Panc1 (cell line): Measurements from ENCODE around the gene PRKCZ. TPM values are rescaled to one million over a fixed set of nuclear protein-coding genes. Genes with fewer than 3 reads are reported as not detected.

Source experiments
- ATAC-seq: fragments of 200-7000 bp; cut with Tn5 transposase; 2 replicates; pipeline ENCODE4 v1.9.1; 2020; ENCODE audit warnings: mild to moderate bottlenecking, moderate library complexity
- BruUV-seq: library from RNA; stranded (reverse); fragments of 400-500 nt; replicated peaks from 2 replicates; lab custom pipeline; 2021; lab: Mats Ljungman, UMichigan
- CTCF ChIA-PET: fragments of 300-600 bp; sonication (Branson Sonifier 250); formaldehyde crosslinking; loops from one replicate; lab custom pipeline; 2022; ENCODE audit warnings: antibody characterized with exemption; lab: Charles Lee
- POLR2A ChIA-PET: fragments of 300-600 bp; sonication (Branson Sonifier 250); formaldehyde crosslinking; loops from one replicate; lab custom pipeline; 2022; ENCODE audit warnings: antibody characterized with exemption; lab: Charles Lee
- DNase-seq: peaks from one replicate; pipeline ENCODE4 v3.0.0-alpha.2; 2010; ENCODE audit warnings: low read depth, low spot score
- H3K27ac ChIP-seq: 2 replicates; pipeline ENCODE4 v1.5.1; 2011; ENCODE audit warnings: mild to moderate bottlenecking, low read length, inconsistent platforms
- H3K27me3 ChIP-seq: fragments of 200-500 bp; sonication (Bioruptor generic); 2 replicates; pipeline ENCODE4 v1.6.0; 2014; ENCODE audit warnings: low read length, inconsistent platforms; ENCODE audit not compliant: control insufficient read depth, insufficient read depth
- H3K36me3 ChIP-seq: fragments of 200-500 bp; sonication (Bioruptor generic); 2 replicates; pipeline ENCODE4 v1.5.1; 2014; ENCODE audit warnings: inconsistent platforms, mild to moderate bottlenecking, low read length, moderate library complexity; ENCODE audit not compliant: control insufficient read depth, insufficient read depth
- H3K4me1 ChIP-seq: 2 replicates; pipeline ENCODE4 v1.5.1; 2011; ENCODE audit warnings: inconsistent platforms, mild to moderate bottlenecking, low read length, moderate library complexity; ENCODE audit not compliant: control insufficient read depth, insufficient read depth
- H3K4me3 ChIP-seq, 2 experiments: 2 replicates each; pipeline ENCODE4 v1.5.1; 2011 to 2012; ENCODE audit warnings: low read depth in 2 of 2, low read length in 2 of 2, mild to moderate bottlenecking in 2 of 2, inconsistent platforms in 1 of 2, moderate library complexity in 1 of 2
- H3K9me3 ChIP-seq: fragments of 200-500 bp; sonication (Bioruptor generic); 2 replicates; pipeline ENCODE4 v1.5.1; 2014; ENCODE audit warnings: low read depth, mild to moderate bottlenecking, inconsistent platforms, low read length, moderate library complexity; ENCODE audit not compliant: control insufficient read depth, insufficient read depth
- POLR2AphosphoS5 ChIP-seq: IDR thresholded peaks from 2 replicates; pipeline ENCODE4 v1.6.1; 2012; ENCODE audit warnings: mild to moderate bottlenecking, low read depth, low read length, moderate library complexity
- SIN3A ChIP-seq: IDR thresholded peaks from 2 replicates; pipeline ENCODE4 v1.6.1; 2012; ENCODE audit warnings: low read depth, mild to moderate bottlenecking, low read length, moderate library complexity, borderline replicate concordance; ENCODE audit not compliant: insufficient read depth
- TCF7L2 ChIP-seq: IDR thresholded peaks from 2 replicates; pipeline ENCODE4 v1.6.1; 2011; ENCODE audit warnings: mild to moderate bottlenecking, low read depth, low read length, inconsistent platforms
- in situ Hi-C: cut with HindIII; loops from 2 replicates; pipeline ENCODE4 v1.10.0; 2016; ENCODE audit warnings: low sequenced_read_pairs, low pct_unique_long_range_greater_than_20kb
- intact Hi-C: fragments of 100-400 bp; cut with micrococcal nuclease; formaldehyde crosslinking; loops from one replicate; pipeline ENCODE4 v1.10.0; 2022; ENCODE audit not compliant: unreplicated experiment
- total RNA-seq: library from RNA; stranded (reverse); gene quantifications from one replicate; pipeline ENCODE4 v1.2.1, GENCODE V29; 2021; ENCODE audit not compliant: unreplicated experiment
- TF ChIP-seq, protein P1 (sequence below), 2 experiments: IDR thresholded peaks; 2 replicates each; pipeline ENCODE4 v1.6.1; 2011 to 2012; ENCODE audit warnings: low read depth in 2 of 2, control low read depth in 1 of 2, low read length in 1 of 2, mild to moderate bottlenecking in 1 of 2, moderate library complexity in 1 of 2; ENCODE audit not compliant: insufficient read depth in 1 of 2
- TF ChIP-seq, protein P2 (sequence below): fragments of 450-650 bp; IDR thresholded peaks from 2 replicates; pipeline ENCODE4 v1.5.1; 2017; ENCODE audit warnings: mild to moderate bottlenecking

The PRKCZ gene
- total RNA-seq, 1 experiment from 2014 or later = 26.7 TPM

DNA sequence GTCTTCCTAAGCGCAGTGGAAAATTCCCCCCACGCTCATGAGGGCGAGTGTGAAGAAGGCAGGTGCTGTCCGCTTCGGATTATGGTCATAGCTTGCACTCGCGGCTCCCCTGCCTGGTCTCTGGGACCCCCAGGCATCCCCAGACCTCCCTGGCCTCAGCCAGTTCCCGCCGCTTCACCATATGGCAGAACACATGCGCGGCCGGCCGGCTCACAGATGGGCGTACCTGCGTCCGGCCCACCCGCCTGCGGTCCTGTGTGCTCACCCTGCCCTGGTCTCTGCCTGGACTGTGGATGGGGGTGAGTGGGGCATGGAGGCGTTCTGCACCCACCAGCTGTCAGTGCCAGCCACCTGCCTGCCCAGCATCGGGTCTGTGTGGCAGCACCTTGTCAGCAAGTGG lies 34.1 kb downstream of the PRKCZ start:
- intact Hi-C loops = no loop called here
- TF ChIP-seq, protein P1, sequence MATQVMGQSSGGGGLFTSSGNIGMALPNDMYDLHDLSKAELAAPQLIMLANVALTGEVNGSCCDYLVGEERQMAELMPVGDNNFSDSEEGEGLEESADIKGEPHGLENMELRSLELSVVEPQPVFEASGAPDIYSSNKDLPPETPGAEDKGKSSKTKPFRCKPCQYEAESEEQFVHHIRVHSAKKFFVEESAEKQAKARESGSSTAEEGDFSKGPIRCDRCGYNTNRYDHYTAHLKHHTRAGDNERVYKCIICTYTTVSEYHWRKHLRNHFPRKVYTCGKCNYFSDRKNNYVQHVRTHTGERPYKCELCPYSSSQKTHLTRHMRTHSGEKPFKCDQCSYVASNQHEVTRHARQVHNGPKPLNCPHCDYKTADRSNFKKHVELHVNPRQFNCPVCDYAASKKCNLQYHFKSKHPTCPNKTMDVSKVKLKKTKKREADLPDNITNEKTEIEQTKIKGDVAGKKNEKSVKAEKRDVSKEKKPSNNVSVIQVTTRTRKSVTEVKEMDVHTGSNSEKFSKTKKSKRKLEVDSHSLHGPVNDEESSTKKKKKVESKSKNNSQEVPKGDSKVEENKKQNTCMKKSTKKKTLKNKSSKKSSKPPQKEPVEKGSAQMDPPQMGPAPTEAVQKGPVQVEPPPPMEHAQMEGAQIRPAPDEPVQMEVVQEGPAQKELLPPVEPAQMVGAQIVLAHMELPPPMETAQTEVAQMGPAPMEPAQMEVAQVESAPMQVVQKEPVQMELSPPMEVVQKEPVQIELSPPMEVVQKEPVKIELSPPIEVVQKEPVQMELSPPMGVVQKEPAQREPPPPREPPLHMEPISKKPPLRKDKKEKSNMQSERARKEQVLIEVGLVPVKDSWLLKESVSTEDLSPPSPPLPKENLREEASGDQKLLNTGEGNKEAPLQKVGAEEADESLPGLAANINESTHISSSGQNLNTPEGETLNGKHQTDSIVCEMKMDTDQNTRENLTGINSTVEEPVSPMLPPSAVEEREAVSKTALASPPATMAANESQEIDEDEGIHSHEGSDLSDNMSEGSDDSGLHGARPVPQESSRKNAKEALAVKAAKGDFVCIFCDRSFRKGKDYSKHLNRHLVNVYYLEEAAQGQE (IDR thresholded peaks at IDR 0.05; ENCODE audit: insufficient read depth in 1 of 2, low read depth in 2 of 2, low read length in 1 of 2) = no peak
- TF ChIP-seq POLR2AphosphoS5 = no peak
- TF ChIP-seq TCF7L2 = no peak
- TF ChIP-seq, protein P2, sequence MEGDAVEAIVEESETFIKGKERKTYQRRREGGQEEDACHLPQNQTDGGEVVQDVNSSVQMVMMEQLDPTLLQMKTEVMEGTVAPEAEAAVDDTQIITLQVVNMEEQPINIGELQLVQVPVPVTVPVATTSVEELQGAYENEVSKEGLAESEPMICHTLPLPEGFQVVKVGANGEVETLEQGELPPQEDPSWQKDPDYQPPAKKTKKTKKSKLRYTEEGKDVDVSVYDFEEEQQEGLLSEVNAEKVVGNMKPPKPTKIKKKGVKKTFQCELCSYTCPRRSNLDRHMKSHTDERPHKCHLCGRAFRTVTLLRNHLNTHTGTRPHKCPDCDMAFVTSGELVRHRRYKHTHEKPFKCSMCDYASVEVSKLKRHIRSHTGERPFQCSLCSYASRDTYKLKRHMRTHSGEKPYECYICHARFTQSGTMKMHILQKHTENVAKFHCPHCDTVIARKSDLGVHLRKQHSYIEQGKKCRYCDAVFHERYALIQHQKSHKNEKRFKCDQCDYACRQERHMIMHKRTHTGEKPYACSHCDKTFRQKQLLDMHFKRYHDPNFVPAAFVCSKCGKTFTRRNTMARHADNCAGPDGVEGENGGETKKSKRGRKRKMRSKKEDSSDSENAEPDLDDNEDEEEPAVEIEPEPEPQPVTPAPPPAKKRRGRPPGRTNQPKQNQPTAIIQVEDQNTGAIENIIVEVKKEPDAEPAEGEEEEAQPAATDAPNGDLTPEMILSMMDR = no peak
- no peak for TF ChIP-seq SIN3A
- Histone ChIP-seq H3K4me1 (no peaks in the 10 kb centered on the region), H3K27me3 (no peaks in the 10 kb centered on the region), H3K4me3 (no peak overlapping the region), H3K27ac (no peak overlapping the region), H3K36me3 (no peaks in the 10 kb centered on the region), H3K9me3 (no peaks in the 10 kb centered on the region)
- POLR2A ChIA-PET = no interaction called here
- in situ Hi-C loops = no loop called here
- ATAC-seq = no peak
- no peak for DNase-seq
- no TSS peak for BruUV-seq
- CTCF ChIA-PET = no interaction called here

DNA sequence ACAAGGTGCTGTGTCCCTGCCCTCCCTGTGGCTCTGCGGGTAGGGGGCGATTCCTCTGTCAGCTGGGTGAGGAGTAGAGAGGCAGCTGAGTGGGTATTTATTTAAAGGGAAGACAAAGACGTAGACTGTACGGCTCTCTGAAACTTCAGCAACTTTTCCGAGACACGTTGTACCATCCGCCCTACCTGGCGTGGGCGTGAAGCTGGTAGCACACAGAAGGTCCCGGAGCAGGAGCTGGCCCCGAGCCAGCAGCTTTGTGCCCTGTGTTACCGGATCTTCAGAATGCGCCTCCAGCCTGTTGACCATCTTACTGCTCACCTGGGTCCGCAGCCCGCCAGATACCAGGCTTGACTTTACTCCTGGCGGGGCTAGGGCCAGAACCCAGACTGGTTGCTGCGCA lies 34.9 kb downstream of the PRKCZ start:
- BruUV-seq = no TSS peak
- in situ Hi-C loops (no loop called here), intact Hi-C loops (no loop called here)
- no peak overlapping the region for H3K4me3 ChIP-seq
- no peaks in the 10 kb centered on the region for H3K27me3 ChIP-seq
- H3K36me3 ChIP-seq = no peaks in the 10 kb centered on the region
- ChIA-PET POLR2A (no interaction called here), CTCF (no interaction called here)
- ATAC-seq (no peak), DNase-seq (no peak)
- H3K27ac ChIP-seq = no peak overlapping the region
- H3K9me3 ChIP-seq = no peaks in the 10 kb centered on the region
- H3K4me1 ChIP-seq = no peaks in the 10 kb centered on the region
- no peak for TF ChIP-seq POLR2AphosphoS5
- no peak for TF ChIP-seq TCF7L2
- TF ChIP-seq SIN3A = no peak
- TF ChIP-seq, protein P2 = no peak
- TF ChIP-seq, protein P1 (IDR thresholded peaks at IDR 0.05; ENCODE audit: insufficient read depth in 1 of 2, low read depth in 2 of 2, low read length in 1 of 2) = no peak
